ENCODE results near the gene MFAP1.
A peak's percentile ranks its signal among the peaks of the same experiment; 100 is the strongest.

DNA sequence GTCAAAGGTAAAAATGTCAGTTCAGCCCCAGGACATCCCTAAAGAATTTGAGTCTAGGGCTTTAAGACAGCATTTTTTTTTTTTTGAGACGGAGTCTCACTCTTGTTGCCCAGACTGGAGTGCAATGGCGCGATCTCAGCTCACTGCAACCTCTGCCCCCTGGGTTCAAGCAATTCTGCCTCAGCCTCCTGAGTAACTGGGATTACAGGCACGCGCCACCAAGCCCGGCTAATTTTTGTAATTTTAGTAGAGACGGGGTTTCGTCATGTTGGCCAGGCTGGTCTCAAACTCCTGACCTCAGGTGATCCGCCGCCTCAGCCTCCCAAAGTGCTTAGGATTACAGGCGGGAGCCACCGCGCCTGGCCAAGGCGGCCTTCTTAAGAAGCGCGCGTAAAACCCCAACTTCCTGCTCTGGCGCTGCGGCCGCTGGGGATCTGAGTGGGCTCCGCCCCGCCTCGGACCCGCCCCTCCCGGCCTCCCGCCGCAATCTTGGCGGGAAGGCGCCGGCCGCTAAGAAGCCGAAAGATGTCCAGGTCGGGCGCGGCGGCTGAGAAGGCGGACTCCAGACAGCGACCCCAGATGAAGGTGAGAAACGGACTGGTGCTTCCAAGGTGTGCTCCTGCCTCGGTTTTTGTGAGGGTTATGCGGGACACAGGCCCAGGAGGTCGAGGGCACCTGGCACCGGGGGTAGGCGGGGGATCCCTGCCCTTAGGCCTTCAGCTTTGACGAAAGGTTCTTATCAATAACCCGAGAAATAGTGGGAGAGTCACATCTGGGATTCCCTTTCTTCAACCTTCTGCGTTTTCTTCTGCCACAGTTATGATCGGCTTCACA lies 2.2 kb upstream of the MFAP1 start, which contains the start of gene WDR76:
- TF ChIP-seq, protein P1, sequence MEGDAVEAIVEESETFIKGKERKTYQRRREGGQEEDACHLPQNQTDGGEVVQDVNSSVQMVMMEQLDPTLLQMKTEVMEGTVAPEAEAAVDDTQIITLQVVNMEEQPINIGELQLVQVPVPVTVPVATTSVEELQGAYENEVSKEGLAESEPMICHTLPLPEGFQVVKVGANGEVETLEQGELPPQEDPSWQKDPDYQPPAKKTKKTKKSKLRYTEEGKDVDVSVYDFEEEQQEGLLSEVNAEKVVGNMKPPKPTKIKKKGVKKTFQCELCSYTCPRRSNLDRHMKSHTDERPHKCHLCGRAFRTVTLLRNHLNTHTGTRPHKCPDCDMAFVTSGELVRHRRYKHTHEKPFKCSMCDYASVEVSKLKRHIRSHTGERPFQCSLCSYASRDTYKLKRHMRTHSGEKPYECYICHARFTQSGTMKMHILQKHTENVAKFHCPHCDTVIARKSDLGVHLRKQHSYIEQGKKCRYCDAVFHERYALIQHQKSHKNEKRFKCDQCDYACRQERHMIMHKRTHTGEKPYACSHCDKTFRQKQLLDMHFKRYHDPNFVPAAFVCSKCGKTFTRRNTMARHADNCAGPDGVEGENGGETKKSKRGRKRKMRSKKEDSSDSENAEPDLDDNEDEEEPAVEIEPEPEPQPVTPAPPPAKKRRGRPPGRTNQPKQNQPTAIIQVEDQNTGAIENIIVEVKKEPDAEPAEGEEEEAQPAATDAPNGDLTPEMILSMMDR (IDR thresholded peaks at IDR 0.05 in 4 of 5, conservative IDR thresholded peaks at IDR 0.05 in 1 of 5): no peak
- TF ChIP-seq POLR2A (IDR thresholded peaks at IDR 0.05): peak in 1 of 2 donors; percentile 34

All from gastrocnemius medialis (tissue), 4 donors.